MM.1S (cell line): ENCODE measurements around the gene EXOC6.
"Not testable (repeated sequence)": the region's sequence is repeated elsewhere in the genome, so short reads cannot be mapped to it uniquely, and the experiment has no call there.

Experiments
- DNase-seq: peaks from one replicate; pipeline ENCODE4 v3.0.0-alpha.2; 2015
- H2AFZ ChIP-seq: fragments of 300-600 bp; sonication (generic); 2 replicates; pipeline ENCODE4 v1.6.0; 2016; ENCODE audit warnings: antibody characterized with exemption, low read length
- H3F3A ChIP-seq: fragments of 300-600 bp; sonication (generic); 2 replicates; pipeline ENCODE4 v1.6.1; 2016; ENCODE audit warnings: mild to moderate bottlenecking, antibody characterized with exemption, low read length, moderate library complexity, mixed read lengths; ENCODE audit not compliant: insufficient read depth
- H3K27ac ChIP-seq: fragments of 300-600 bp; sonication (generic); 2 replicates; pipeline ENCODE4 v1.5.1; 2016; ENCODE audit warnings: mild to moderate bottlenecking, low read length
- H3K27me3 ChIP-seq: fragments of 300-600 bp; sonication (generic); replicated peaks from 2 replicates; pipeline ENCODE4 v1.6.0; 2016; ENCODE audit warnings: low read length; ENCODE audit not compliant: insufficient read depth
- H3K36me3 ChIP-seq: fragments of 300-600 bp; sonication (generic); replicated peaks from 2 replicates; pipeline ENCODE4 v1.6.1; 2016; ENCODE audit warnings: mild to moderate bottlenecking, low read length, mixed read lengths; ENCODE audit not compliant: insufficient read depth
- H3K4me1 ChIP-seq: fragments of 300-600 bp; sonication (generic); 2 replicates; pipeline ENCODE4 v1.6.1; 2016; ENCODE audit warnings: low read length, mixed read lengths
- H3K4me2 ChIP-seq: fragments of 300-600 bp; sonication (generic); 2 replicates; pipeline ENCODE4 v1.6.0; 2016; ENCODE audit warnings: low read depth, low read length
- H3K4me3 ChIP-seq: fragments of 300-600 bp; sonication (generic); 2 replicates; pipeline ENCODE4 v1.5.1; 2016; ENCODE audit warnings: low read length, mixed read lengths
- H3K79me2 ChIP-seq: fragments of 300-600 bp; sonication (generic); 2 replicates; pipeline ENCODE4 v1.6.1; 2016; ENCODE audit warnings: mixed run types, low read length, mixed read lengths
- H3K9ac ChIP-seq: fragments of 300-600 bp; sonication (generic); 2 replicates; pipeline ENCODE4 v1.6.1; 2016; ENCODE audit warnings: low read length, mixed read lengths
- H3K9me2 ChIP-seq: fragments of 300-600 bp; sonication (generic); replicated peaks from 2 replicates; pipeline ENCODE4 v1.6.1; 2016; ENCODE audit warnings: mild to moderate bottlenecking, low read length, mixed read lengths; ENCODE audit not compliant: insufficient read depth
- H3K9me3 ChIP-seq: fragments of 300-600 bp; sonication (generic); replicated peaks from 2 replicates; pipeline ENCODE4 v1.6.1; 2016; ENCODE audit warnings: mild to moderate bottlenecking, low read length, mixed read lengths; ENCODE audit not compliant: insufficient read depth
- H4K20me1 ChIP-seq: fragments of 300-600 bp; sonication (generic); 2 replicates; pipeline ENCODE4 v1.6.1; 2016; ENCODE audit warnings: mild to moderate bottlenecking, low read length, moderate library complexity, mixed read lengths; ENCODE audit not compliant: insufficient read depth
- CTCF ChIP-seq: fragments of 300-600 bp; sonication (generic); IDR thresholded peaks from 2 replicates; pipeline ENCODE4 v1.5.1; 2016; ENCODE audit warnings: antibody characterized with exemption, low read length, mixed read lengths
- EZH2 ChIP-seq: fragments of 300-600 bp; sonication (generic); optimal IDR thresholded peaks from 2 replicates; pipeline ENCODE3; 2017; ENCODE audit warnings: low read depth, mild to moderate bottlenecking, antibody characterized with exemption, low read length, mixed read lengths
- EZH2phosphoT487 ChIP-seq: fragments of 300-600 bp; sonication (generic); IDR thresholded peaks from 2 replicates; pipeline ENCODE4 v1.6.1; 2018; ENCODE audit warnings: antibody characterized with exemption, low read length

EXOC6 gene

GRCh38 chr10:92907280-92907679 lies 59.0 kb downstream of the EXOC6 start:
- Histone ChIP-seq H3K9ac (no peak overlapping the region), H4K20me1 (no peaks in the 10 kb centered on the region), H3K4me3 (no peak overlapping the region), H3K4me2 (no peak overlapping the region), H3K9me3 (no peaks in the 10 kb centered on the region), H3K79me2 (no peaks in the 10 kb centered on the region), H3F3A (no peaks in the 10 kb centered on the region), H3K4me1 (0 out of 2 replicates have a peak, but pooled peaks cover 5% of the 10 kb centered on the region), H3K36me3 (no peaks in the 10 kb centered on the region), H3K9me2 (no peaks in the 10 kb centered on the region), H3K27me3 (no peaks in the 10 kb centered on the region), H3K27ac (no peak overlapping the region), H2AFZ (no peak overlapping the region)
- no peak for TF ChIP-seq EZH2phosphoT487
- no peak for TF ChIP-seq EZH2
- no peak for DNase-seq

- H3K9ac ChIP-seq, H3K9me3 ChIP-seq, H3K4me1 ChIP-seq, DNase-seq, H3K4me3 ChIP-seq, H3K27me3 ChIP-seq, H3K9me2 ChIP-seq, H4K20me1 ChIP-seq, H3F3A ChIP-seq, H2AFZ ChIP-seq, H3K36me3 ChIP-seq, H3K27ac ChIP-seq, H3K79me2 ChIP-seq, H3K4me2 ChIP-seq: not testable (repeated sequence)
These were observed 64.3 kb downstream of the EXOC6 start for GRCh38 chr10:92912631-92913030.

GRCh38 chr10:92913973-92914372 lies 65.7 kb downstream of the EXOC6 start:
- Histone ChIP-seq H3K27ac (no peak overlapping the region), H3K27me3 (no peaks in the 10 kb centered on the region), H2AFZ (no peak overlapping the region), H3K36me3 (no peaks in the 10 kb centered on the region), H3K9ac (no peak overlapping the region), H3K79me2 (no peaks in the 10 kb centered on the region), H3K9me3 (no peaks in the 10 kb centered on the region), H3F3A (no peaks in the 10 kb centered on the region), H3K4me2 (no peak overlapping the region), H3K4me3 (no peak overlapping the region), H3K4me1 (no peaks in the 10 kb centered on the region), H4K20me1 (no peaks in the 10 kb centered on the region), H3K9me2 (no peaks in the 10 kb centered on the region)
- TF ChIP-seq EZH2phosphoT487 (no peak), CTCF (no peak), EZH2 (no peak)
- DNase-seq: no peak

- H3K79me2 ChIP-seq: no peaks in the 10 kb centered on the region
- H3F3A ChIP-seq: no peaks in the 10 kb centered on the region
- no peaks in the 10 kb centered on the region for H3K4me1 ChIP-seq
- TF ChIP-seq EZH2phosphoT487 (no peak), CTCF (peak; percentile 77)
- no peak overlapping the region for H3K9ac ChIP-seq
- H3K27ac ChIP-seq: no peak overlapping the region
- no peak overlapping the region for H3K4me3 ChIP-seq
- H2AFZ ChIP-seq: no peak overlapping the region
- peak; percentile 60 for DNase-seq
- H3K9me3 ChIP-seq: no peaks in the 10 kb centered on the region
- H3K9me2 ChIP-seq: no peaks in the 10 kb centered on the region
- H4K20me1 ChIP-seq: no peaks in the 10 kb centered on the region
- H3K4me2 ChIP-seq: no peak overlapping the region
- no peaks in the 10 kb centered on the region for H3K36me3 ChIP-seq
- no peaks in the 10 kb centered on the region for H3K27me3 ChIP-seq
These were observed 66.4 kb downstream of the EXOC6 start for GRCh38 chr10:92914478-92915325.
